Measurements from ENCODE around the gene BBOX1.

The BBOX1 gene

GRCh38 chr11:27057091-27057780 is 16.6 kb downstream of the BBOX1 start:
- H3K4me1 ChIP-seq (ENCODE audit: insufficient read depth, insufficient read length), result no peaks in the 10 kb centered on the region
- no peak for TF ChIP-seq ZNF274 (IDR thresholded peaks at IDR 0.05; ENCODE audit: low read depth, low read length)
- no peak for TF ChIP-seq SUZ12 (IDR thresholded peaks at IDR 0.05; ENCODE audit: extremely low read depth, insufficient read depth, insufficient read length)
- no peak for TF ChIP-seq YY1 (IDR thresholded peaks at IDR 0.05; ENCODE audit: insufficient read depth, insufficient read length)
- no peak overlapping the region for H3K9ac ChIP-seq (ENCODE audit: insufficient read length, low read depth)
- no peak overlapping the region for H3K4me3 ChIP-seq (ENCODE audit: insufficient read length, low read depth)
- no peak for DNase-seq (ENCODE audit: low read depth, low spot score)
- no peaks in the 10 kb centered on the region for H3K36me3 ChIP-seq (ENCODE audit: insufficient read depth, insufficient read length, low read length)
- no peaks in the 10 kb centered on the region for H3K9me3 ChIP-seq (ENCODE audit: insufficient read depth, low read length)
- H3K27me3 ChIP-seq (ENCODE audit: insufficient read depth, insufficient read length), result no peaks in the 10 kb centered on the region

- H3K9ac ChIP-seq (ENCODE audit: insufficient read length, low read depth), result no peak overlapping the region
- H3K36me3 ChIP-seq (ENCODE audit: insufficient read depth, insufficient read length, low read length), result no peaks in the 10 kb centered on the region
- no peak for DNase-seq (ENCODE audit: low read depth, low spot score)
- H3K4me3 ChIP-seq (ENCODE audit: insufficient read length, low read depth), result no peak overlapping the region
- TF ChIP-seq ZNF274 (IDR thresholded peaks at IDR 0.05; ENCODE audit: low read depth, low read length) (no peak), SUZ12 (IDR thresholded peaks at IDR 0.05; ENCODE audit: extremely low read depth, insufficient read depth, insufficient read length) (no peak), YY1 (IDR thresholded peaks at IDR 0.05; ENCODE audit: insufficient read depth, insufficient read length) (no peak)
- no peaks in the 10 kb centered on the region for H3K9me3 ChIP-seq (ENCODE audit: insufficient read depth, low read length)
- no peaks in the 10 kb centered on the region for H3K27me3 ChIP-seq (ENCODE audit: insufficient read depth, insufficient read length)
- no peaks in the 10 kb centered on the region for H3K4me1 ChIP-seq (ENCODE audit: insufficient read depth, insufficient read length)
These were observed 17.8 kb downstream of the BBOX1 start for GRCh38 chr11:27058456-27058855.

- H3K4me3 ChIP-seq (ENCODE audit: insufficient read length, low read depth), result no peak overlapping the region
- H3K36me3 ChIP-seq (ENCODE audit: insufficient read depth, insufficient read length, low read length), result no peaks in the 10 kb centered on the region
- TF ChIP-seq YY1 (IDR thresholded peaks at IDR 0.05; ENCODE audit: insufficient read depth, insufficient read length) (no peak), SUZ12 (IDR thresholded peaks at IDR 0.05; ENCODE audit: extremely low read depth, insufficient read depth, insufficient read length) (no peak), ZNF274 (IDR thresholded peaks at IDR 0.05; ENCODE audit: low read depth, low read length) (no peak)
- no peaks in the 10 kb centered on the region for H3K27me3 ChIP-seq (ENCODE audit: insufficient read depth, insufficient read length)
- no peak for DNase-seq (ENCODE audit: low read depth, low spot score)
- no peaks in the 10 kb centered on the region for H3K4me1 ChIP-seq (ENCODE audit: insufficient read depth, insufficient read length)
- no peaks in the 10 kb centered on the region for H3K9me3 ChIP-seq (ENCODE audit: insufficient read depth, low read length)
- H3K9ac ChIP-seq (ENCODE audit: insufficient read length, low read depth), result no peak overlapping the region
These were observed 18.8 kb downstream of the BBOX1 start for GRCh38 chr11:27059431-27059830.

GRCh38 chr11:27060816-27061460 is 20.3 kb downstream of the BBOX1 start:
- DNase-seq (ENCODE audit: low read depth, low spot score), result no peak
- Histone ChIP-seq H3K27me3 (ENCODE audit: insufficient read depth, insufficient read length) (no peaks in the 10 kb centered on the region), H3K9me3 (ENCODE audit: insufficient read depth, low read length) (no peaks in the 10 kb centered on the region), H3K4me3 (ENCODE audit: insufficient read length, low read depth) (no peak overlapping the region), H3K9ac (ENCODE audit: insufficient read length, low read depth) (no peak overlapping the region), H3K36me3 (ENCODE audit: insufficient read depth, insufficient read length, low read length) (no peaks in the 10 kb centered on the region), H3K4me1 (ENCODE audit: insufficient read depth, insufficient read length) (no peaks in the 10 kb centered on the region)
- TF ChIP-seq ZNF274 (IDR thresholded peaks at IDR 0.05; ENCODE audit: low read depth, low read length) (no peak), SUZ12 (IDR thresholded peaks at IDR 0.05; ENCODE audit: extremely low read depth, insufficient read depth, insufficient read length) (no peak), YY1 (IDR thresholded peaks at IDR 0.05; ENCODE audit: insufficient read depth, insufficient read length) (no peak)

GRCh38 chr11:27061461-27061821 is 20.8 kb downstream of the BBOX1 start:
- Histone ChIP-seq H3K36me3 (ENCODE audit: insufficient read depth, insufficient read length, low read length) (no peaks in the 10 kb centered on the region), H3K27me3 (ENCODE audit: insufficient read depth, insufficient read length) (no peaks in the 10 kb centered on the region), H3K9ac (ENCODE audit: insufficient read length, low read depth) (no peak overlapping the region), H3K4me1 (ENCODE audit: insufficient read depth, insufficient read length) (no peaks in the 10 kb centered on the region), H3K9me3 (ENCODE audit: insufficient read depth, low read length) (no peaks in the 10 kb centered on the region), H3K4me3 (ENCODE audit: insufficient read length, low read depth) (no peak overlapping the region)
- DNase-seq (ENCODE audit: low read depth, low spot score), result no peak
- TF ChIP-seq SUZ12 (IDR thresholded peaks at IDR 0.05; ENCODE audit: extremely low read depth, insufficient read depth, insufficient read length), result no peak
- no peak for TF ChIP-seq YY1 (IDR thresholded peaks at IDR 0.05; ENCODE audit: insufficient read depth, insufficient read length)
- no peak for TF ChIP-seq ZNF274 (IDR thresholded peaks at IDR 0.05; ENCODE audit: low read depth, low read length)

- H3K27me3 ChIP-seq (ENCODE audit: insufficient read depth, insufficient read length), result no peaks in the 10 kb centered on the region
- no peak for DNase-seq (ENCODE audit: low read depth, low spot score)
- TF ChIP-seq SUZ12 (IDR thresholded peaks at IDR 0.05; ENCODE audit: extremely low read depth, insufficient read depth, insufficient read length) (no peak), YY1 (IDR thresholded peaks at IDR 0.05; ENCODE audit: insufficient read depth, insufficient read length) (no peak), ZNF274 (IDR thresholded peaks at IDR 0.05; ENCODE audit: low read depth, low read length) (no peak)
- no peaks in the 10 kb centered on the region for H3K36me3 ChIP-seq (ENCODE audit: insufficient read depth, insufficient read length, low read length)
- H3K4me3 ChIP-seq (ENCODE audit: insufficient read length, low read depth), result no peak overlapping the region
- H3K9me3 ChIP-seq (ENCODE audit: insufficient read depth, low read length), result no peaks in the 10 kb centered on the region
- no peaks in the 10 kb centered on the region for H3K4me1 ChIP-seq (ENCODE audit: insufficient read depth, insufficient read length)
- no peak overlapping the region for H3K9ac ChIP-seq (ENCODE audit: insufficient read length, low read depth)
These were observed 23.5 kb downstream of the BBOX1 start for GRCh38 chr11:27064086-27064485.

- H3K4me3 ChIP-seq (ENCODE audit: insufficient read length, low read depth), result no peak overlapping the region
- TF ChIP-seq SUZ12 (IDR thresholded peaks at IDR 0.05; ENCODE audit: extremely low read depth, insufficient read depth, insufficient read length) (no peak), ZNF274 (IDR thresholded peaks at IDR 0.05; ENCODE audit: low read depth, low read length) (no peak), YY1 (IDR thresholded peaks at IDR 0.05; ENCODE audit: insufficient read depth, insufficient read length) (no peak)
- H3K9me3 ChIP-seq (ENCODE audit: insufficient read depth, low read length), result no peaks in the 10 kb centered on the region
- H3K4me1 ChIP-seq (ENCODE audit: insufficient read depth, insufficient read length), result no peaks in the 10 kb centered on the region
- no peak overlapping the region for H3K9ac ChIP-seq (ENCODE audit: insufficient read length, low read depth)
- no peak for DNase-seq (ENCODE audit: low read depth, low spot score)
- no peaks in the 10 kb centered on the region for H3K27me3 ChIP-seq (ENCODE audit: insufficient read depth, insufficient read length)
- no peaks in the 10 kb centered on the region for H3K36me3 ChIP-seq (ENCODE audit: insufficient read depth, insufficient read length, low read length)
These were observed 34.6 kb downstream of the BBOX1 start for GRCh38 chr11:27075192-27075591.

Measured in NT2/D1 (cell line).